VCaP (cell line): ENCODE measurements around the gene FAR2.
"Not testable (repeated sequence)": the region's sequence is repeated elsewhere in the genome, so short reads cannot be mapped to it uniquely, and the experiment has no call there.

Source experiments
- H3K27ac ChIP-seq: fragments of 450-650 bp; 2 replicates; pipeline ENCODE4 v1.5.1; 2017
- CTCF ChIP-seq: fragments of 450-650 bp; conservative IDR thresholded peaks from 2 replicates; pipeline ENCODE4 v1.5.1; 2017; ENCODE audit warnings: mild to moderate bottlenecking, moderate library complexity

The FAR2 gene

GRCh38 chr12:29288031-29288430, 139.0 kb downstream of the FAR2 start:
- no peak overlapping the region for H3K27ac ChIP-seq
- no peak for TF ChIP-seq CTCF

- H3K27ac ChIP-seq, result not testable (repeated sequence)
Observed at GRCh38 chr12:29290475-29290874, 141.4 kb downstream of the FAR2 start.

- H3K27ac ChIP-seq, result no peak overlapping the region
- no peak for TF ChIP-seq CTCF
Observed at GRCh38 chr12:29291226-29291625, 142.1 kb downstream of the FAR2 start.

- no peak overlapping the region for H3K27ac ChIP-seq
- TF ChIP-seq CTCF, result no peak
Observed at GRCh38 chr12:29299633-29300032, 150.6 kb downstream of the FAR2 start.

GRCh38 chr12:29301114-29301513, 152.0 kb downstream of the FAR2 start:
- TF ChIP-seq CTCF, result no peak
- H3K27ac ChIP-seq, result no peak overlapping the region

GRCh38 chr12:29304388-29304787, 155.3 kb downstream of the FAR2 start:
- no peak overlapping the region for H3K27ac ChIP-seq
- TF ChIP-seq CTCF, result no peak

GRCh38 chr12:29306266-29306665, 157.2 kb downstream of the FAR2 start:
- no peak for TF ChIP-seq CTCF
- no peak overlapping the region for H3K27ac ChIP-seq

- no peak overlapping the region for H3K27ac ChIP-seq
- no peak for TF ChIP-seq CTCF
Observed at GRCh38 chr12:29306682-29307081, 157.6 kb downstream of the FAR2 start.
